Colon (tissue), 2 donors: ENCODE results near the gene STAT2.
"Not testable (repeated sequence)": the region's sequence is repeated elsewhere in the genome, so short reads cannot be mapped to it uniquely, and the experiment has no call there.

Experiments used
- FAIRE-seq: peaks from 2 replicates; lab custom pipeline; 2012; peaks lifted over from hg19 to GRCh38; lab: Jason Lieb, UNC
- donor health status: control.
- donor health status: control.

Gene STAT2

DNA sequence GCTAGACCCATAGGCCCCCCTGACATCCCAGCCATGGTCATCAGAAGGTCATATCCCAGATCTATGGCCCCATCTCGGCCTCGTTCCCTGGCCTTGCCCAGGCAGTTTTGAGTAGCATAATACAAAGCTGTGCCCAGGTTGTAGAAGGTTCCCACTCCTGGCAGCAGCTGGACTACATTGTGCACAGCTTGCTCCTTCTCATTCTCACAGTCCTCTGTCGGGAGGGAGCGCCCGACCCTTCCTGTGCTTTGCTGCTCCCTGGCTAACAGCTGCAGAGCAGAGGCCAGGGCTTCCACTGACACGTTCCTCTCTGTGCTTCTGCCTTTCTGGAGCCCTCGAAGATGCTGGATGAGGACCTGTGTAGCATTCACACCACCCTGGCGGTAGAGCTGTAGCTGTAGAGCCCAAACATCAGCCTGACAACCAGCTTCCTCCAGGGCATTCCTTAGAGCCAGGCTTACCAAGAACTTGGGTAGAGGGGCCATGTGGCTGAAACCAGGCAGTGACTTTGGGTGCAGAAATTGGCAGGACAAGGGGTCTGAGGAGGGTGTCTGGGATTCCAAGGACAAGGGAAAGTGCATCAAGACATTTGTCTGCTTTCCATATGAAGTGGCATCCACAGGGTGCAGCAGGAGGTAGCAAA is 1.7 kb upstream of the STAT2 start:
- FAIRE-seq: no peak

DNA sequence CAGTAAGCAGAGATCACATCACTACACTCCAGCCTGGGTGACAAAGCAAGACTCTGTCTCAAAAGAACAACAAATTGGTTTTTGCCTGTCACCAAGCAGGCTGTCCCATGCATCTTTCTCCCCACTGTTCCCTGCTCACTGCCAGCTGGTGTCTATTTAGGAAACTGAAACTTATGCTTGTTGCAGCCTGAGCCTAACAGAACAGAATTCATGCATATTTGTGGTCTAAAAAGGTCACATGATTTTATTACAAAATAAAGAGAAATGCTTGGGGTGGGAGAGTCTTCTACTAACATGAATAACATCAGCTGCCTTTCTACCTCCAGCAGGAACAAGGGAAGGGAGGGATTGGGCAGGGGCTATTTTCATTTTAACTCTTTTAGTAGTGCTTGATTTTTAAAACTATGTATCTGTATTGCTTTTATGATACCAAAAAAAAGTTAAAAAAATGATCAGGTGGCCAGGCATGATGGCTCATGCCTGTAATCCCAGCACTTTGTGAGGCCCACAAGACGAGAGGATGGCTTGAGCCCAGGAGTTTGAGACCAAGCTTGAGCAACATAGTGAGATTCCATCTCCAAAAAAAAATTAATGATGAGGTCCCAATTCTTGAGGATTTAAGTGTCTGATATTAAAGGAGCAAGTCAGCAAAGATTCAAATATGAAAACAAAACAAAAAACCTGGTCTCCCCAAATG is 923 bp downstream of the STAT2 start:
- no peak for FAIRE-seq

DNA sequence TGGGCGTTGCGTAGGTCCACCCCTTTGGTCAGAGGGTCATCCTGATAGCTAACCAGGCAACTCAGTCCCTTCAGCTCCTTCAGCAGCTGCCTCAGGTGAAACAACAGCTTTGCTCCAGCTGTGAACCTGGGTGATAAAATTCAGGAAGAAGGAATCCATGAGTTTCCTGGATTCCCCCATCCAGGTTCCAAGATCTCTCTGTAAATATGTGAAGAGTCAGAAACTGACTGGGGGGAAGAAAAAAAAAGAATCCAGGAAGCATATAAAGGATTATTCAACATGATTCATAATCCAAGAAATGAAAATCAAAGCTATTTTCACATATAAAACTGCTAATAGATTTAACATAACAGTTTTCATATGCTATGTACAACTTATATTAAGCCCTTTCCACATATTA is 8.6 kb downstream of the STAT2 start:
- FAIRE-seq: no peak

DNA sequence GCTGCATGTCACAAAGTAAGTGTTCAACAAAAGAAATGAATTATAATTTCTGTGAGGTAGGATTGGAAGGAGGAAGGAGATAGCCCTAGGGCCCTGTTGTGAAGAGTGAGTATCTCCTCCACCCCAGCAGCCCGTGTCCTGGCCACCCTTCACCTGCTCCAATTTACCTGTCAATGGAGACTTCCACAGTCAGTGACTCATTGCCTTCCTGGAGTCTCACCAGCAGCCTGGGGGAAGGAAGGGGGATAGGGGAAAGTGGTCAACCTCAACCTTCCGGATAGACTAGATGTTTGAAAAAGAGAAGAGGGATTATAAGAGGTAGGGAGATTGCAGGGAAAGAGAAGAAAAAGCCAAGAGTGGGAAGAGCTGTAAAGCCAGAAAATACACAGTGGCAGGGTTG is 9.2 kb downstream of the STAT2 start:
- FAIRE-seq: no peak

DNA sequence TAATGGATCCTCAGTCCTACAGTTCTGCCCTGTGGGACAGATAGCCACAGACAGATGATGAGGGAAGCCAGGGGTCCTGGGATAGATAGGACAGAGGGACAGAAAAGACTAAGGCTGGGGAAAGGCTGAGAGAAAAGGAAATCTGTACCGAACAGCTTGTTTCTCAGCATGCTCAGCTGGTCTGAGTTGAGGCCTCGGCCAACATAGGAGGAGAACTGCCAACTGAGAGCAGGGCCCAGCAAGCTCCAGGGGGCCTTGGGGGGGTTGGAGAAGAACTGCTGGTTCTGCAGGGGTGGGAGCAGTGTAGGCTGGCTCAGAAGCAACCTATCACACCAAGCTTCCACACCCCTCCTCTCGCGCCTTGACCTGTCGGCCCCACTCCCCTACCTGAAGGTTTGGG is 11.1 kb downstream of the STAT2 start:
- FAIRE-seq: no peak

DNA sequence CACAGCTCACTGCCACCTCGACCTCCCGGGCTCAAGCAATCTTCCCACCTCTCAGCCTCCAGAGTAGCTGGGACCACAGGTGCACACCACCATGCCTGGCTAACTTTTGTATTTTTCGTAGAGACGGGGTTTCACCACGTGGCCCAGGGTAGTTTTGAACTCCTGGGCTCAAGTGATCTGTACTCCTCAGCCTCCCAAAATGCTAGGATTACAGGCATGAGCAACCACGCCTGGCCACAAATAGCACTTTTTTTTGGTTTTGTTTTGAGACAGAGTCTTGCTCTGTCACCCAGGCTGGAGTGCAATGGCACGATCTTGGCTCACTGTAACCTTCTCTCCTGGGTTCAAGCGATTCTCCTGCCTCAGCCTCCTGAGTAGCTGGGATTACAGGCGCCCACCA is 12.7 kb downstream of the STAT2 start:
- not testable (repeated sequence) for FAIRE-seq

DNA sequence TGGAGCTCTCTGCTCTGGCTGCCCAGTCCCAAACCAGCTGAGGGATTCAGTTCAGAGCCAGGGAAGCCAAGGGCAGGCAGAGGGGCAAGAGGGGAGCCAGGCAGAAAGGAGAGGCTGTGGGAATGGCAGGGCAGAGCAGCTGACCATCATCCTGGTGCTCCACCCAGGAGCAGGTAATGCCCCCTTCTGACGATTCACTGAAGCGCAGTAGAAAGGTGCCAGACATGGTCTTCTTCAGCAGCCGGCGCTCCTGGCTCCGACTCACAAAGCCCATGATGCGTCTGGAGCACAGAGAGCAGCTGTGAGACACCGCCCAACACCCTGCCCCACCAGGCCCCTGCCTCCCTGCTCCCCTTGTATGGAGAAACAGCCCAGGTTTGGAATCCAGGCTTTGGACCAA is 13.2 kb downstream of the STAT2 start:
- FAIRE-seq: no peak

DNA sequence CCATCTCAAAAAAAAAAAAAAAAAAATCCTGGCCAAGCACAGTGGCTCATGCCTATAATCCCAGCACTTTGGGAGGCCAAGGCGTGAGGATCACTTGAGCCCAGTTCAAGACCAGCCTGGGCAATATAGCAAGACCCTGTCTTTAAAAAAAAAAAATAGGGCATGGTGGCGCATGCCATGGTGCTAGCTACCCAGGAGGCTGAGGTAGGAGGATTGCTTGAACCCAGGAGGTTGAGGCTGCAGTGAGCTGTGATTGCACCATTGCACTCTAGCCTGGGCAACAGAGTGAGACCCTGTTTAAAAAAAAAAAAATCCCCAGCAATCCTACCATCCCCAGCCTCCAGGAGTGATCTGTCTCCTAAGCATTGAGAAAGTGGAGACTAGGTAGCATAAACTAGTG is 17.6 kb downstream of the STAT2 start:
- not testable (repeated sequence) for FAIRE-seq

DNA sequence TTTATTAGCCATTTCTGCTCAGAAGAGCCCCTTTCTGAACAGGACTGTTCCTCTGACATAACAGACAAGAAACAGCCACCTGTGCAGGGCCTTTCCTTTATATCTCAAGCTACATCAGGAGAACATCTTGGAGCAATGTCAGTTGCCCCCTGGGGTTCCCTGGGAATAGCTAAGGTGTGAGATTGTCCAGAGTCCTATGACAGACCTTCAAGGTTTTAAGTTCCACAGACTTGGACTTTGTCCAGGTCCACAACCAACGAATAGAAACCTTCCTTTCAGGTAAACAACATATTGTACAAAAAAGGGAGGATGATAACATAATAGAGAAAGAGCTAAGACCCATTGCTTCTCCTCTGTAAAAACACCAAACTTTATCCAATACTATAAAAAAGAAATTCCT is 18.3 kb downstream of the STAT2 start:
- no peak for FAIRE-seq

DNA sequence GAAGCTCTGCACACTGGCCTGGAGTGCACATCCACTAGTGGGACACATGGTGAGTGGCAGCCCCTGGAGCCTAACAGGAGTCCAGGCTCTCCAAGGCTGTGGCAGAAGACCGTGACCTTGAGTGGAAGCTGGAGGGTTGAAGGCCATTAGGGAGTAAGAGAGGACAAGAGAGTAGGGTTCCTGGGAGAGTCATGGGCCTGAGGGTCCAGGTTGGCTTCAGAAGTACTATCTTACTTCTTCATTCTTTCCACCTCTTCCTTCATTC is 20.8 kb downstream of the STAT2 start:
- FAIRE-seq: no peak

DNA sequence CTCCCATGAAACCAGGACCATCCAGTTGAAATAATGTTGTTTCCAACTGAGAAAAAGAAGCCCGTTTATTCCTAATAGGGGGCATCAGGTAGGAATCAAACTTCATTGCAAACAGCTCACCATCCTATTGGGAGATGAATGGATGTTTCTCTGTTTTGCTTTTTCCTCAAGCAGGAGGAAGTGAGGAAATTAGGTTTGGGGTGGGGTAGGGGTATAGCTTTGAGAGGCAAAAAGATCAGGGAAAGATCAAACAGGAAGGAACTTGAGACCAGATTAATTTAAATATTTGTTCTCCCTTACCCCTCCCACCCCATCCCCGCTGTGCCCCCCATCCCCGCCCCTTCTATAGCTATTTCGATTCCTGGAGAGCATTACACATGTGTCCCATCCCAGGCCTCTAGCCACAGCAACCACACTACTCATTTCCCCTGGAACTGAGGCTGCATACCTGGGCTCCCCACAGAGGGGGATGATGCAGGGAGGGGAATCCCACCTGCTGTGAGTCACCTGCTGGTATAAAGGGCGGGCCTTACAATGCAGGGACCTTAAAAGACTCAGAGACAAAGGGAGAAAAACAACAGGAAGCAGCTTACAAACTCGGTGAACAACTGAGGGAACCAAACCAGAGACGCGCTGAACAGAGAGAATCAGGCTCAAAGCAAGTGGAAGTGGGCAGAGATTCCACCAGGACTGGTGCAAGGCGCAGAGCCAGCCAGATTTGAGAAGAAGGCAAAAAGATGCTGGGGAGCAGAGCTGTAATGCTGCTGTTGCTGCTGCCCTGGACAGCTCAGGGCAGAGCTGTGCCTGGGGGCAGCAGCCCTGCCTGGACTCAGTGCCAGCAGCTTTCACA is 21.4 kb downstream of the STAT2 start, which contains the start of gene IL23A:
Gene IL23A (plus strand): TSS at position 577 of the 850 bp plus-strand sequence. CDS start 161 bp downstream, at position 738.
- FAIRE-seq: no peak

DNA sequence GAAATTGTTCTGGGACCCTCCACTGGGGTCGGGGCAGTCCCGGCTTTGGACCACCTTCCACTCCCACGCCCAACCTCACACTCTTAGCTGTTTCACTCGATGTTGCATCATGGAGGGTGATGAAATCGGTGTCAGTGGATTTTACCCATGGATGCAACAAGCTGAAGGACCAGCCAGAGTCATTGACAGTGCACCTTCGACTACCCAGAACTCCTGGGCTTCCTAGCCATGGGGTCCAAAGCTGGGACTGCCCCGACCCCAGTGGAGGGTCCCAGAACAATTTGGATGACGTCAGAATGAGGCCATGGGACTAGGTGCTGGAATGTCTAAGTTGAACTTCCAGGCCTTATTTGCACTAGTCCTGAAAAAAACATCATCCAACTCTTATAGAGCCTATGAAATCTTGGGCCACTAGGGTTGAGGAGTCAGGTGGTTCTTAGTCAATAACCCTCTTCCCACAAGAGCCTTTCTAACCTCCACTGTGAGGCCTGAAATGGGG is 22.1 kb downstream of the STAT2 start:
- no peak for FAIRE-seq

DNA sequence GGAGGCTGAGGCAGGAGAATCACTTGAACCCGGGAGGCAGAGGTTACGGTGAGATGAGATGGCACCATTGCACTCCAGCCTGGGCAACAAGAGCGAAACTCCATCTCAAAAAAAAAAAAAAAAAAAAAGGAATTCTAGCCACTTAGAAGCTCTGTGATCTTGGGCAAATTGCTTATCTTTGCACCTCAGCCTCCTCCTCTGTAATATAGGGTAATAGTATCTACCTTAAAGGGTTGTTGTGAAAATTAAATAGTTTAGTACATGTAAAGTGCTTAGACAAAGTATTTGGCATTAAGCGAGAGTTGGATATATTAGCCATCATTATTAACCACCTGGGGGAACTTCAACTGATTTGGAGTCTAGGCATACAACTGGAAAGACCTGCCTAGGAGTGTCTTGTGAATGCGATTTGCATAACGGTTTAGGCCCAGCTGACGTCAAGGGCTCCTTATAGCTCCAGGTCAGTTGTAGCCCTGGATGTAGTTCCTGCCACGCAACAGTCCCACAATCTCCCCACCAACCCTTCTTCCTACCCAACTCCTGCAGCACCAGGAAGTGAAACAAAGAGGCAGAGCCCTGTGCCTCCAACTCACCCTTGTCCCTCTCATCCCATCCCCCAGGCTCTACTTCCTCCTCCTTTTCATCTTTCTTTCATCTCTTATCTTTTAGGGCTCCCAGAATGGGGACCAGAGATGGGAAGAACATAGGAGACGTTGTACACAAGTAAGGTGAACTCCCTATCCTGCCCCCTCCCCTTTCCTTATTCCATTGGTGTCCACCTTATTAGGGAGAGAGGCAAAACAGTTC is 23.3 kb downstream of the STAT2 start:
- no peak for FAIRE-seq

DNA sequence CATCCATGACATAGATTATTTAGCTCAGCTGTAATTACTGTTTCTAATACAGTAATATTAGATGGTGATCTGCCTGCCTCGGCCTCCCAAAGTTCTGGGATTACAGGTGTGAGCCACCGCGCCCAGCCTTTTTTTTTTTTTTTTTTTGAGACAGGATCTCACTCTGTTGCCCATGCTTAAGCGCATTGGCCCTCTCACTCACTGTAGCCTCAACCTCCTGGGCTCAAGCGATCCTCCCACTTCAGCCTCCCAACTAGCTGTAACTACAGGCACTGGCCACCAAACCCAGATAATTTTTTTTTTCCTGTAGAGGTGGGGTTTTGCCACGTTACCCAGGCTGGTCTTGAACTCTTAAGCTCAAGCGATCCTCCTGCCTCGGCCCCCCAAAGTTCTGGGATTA is 24.4 kb downstream of the STAT2 start:
- not testable (repeated sequence) for FAIRE-seq

DNA sequence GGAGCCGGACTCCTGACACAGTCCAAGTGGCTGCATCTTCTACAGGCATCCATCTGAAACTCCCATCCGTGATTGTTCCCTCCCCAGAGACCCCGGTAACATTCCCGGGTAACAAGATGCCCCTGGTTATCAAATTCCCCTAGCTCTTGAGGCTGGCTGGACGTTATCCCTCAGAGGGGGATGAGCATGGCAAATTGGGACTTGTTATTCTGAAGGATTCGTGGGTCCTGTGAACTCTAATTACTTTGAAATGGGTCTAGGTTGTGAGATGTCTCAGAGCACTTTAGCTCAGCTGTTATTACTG is 25.5 kb downstream of the STAT2 start:
- no peak for FAIRE-seq

DNA sequence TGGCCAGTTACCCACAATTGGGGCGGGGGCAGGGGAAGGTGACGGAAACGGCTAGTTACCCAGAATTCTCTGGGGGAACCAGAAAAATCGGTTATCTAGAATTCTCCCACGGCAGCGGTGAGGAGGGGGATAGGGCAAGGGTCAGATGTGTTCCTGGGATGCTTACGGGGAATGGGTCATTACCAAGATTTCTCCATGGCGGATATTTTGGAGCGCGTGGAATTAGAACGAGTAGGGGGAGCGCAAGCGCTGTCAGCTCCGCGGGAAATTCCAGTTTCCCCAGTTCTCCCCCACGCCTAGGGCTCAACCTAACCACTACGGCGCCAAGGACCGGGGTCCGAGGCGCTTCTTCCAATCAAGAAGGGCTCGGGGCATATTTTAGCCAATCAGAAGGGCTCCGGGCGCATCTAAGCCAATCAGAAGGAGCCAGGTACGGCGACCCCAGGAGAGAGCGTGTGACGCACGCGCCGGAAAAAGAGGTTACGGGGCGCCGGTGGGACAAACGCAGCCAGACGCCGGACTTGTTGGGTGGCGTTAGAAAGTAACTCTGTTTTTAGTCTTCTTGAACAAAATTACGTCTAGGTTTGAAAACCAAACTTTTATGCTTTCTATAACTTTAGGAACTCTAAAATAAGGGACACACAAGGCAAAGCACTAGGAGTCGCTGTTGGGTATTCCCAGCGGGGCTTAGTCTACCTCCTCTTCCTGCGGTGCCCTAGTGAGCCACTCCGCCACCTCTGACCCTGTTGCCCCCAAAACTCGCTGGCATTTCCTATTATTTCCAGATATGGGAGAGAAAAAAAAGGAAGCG is 26.0 kb downstream of the STAT2 start, which contains the start of gene PAN2:
Gene PAN2 (minus strand): TSS at position 322 of the 811 bp plus-strand sequence. CDS start 906 bp downstream, outside the sequence.
- FAIRE-seq: no peak

DNA sequence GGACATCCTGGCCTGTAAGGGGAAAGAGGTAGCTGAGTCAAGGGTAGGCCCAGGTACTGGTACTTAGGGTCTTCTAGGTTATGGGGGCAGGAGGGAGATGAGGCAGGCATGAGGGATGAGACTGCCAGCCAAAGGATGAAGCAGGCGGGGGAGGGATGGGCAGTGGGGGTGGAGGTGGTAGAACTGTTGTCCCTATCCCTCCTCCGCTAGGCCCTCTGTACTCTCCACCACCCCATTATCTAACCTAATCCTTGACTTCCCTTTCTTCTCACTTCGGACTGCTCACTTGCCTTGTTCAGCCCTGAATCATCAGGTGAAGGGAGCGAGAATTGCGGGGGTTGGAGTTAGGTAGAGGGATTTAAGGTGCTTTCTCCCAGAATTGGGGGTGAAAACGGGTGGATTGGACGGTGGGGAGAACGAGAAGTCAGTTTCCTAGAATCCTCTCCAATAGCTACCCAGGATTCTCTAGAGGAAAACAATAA is 26.7 kb downstream of the STAT2 start:
- FAIRE-seq: no peak

DNA sequence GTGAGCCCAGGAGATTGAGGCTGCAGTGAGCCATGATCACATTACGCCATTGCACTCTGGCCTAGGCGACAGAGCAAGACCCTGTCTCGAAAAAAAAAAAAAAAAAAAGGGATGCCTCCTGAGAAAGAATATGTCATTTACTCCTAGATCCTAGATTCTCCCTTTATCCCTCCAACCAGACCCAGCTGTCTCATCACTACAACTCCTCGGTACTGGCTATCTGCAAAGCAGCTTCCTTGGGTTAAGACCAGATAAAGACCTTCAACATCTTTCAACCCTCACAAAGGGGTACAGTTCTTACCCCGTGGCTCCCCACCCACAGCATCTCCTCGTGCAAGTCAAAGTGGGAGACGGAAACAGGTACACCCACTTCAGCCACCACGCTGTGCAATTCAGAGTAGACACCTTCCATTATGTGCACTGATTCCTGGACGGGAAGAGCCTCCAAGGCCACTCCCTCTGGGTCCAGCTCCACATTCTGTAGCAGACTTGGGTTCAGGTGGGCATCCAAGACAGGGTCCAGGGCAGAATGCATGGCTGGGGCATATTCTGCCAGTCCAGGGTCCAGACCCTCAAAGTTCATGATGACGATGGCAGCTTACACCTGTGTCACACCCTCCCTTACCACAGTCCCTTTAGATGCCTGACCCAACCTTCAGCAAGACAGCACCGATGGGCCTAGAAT is 27.3 kb downstream of the STAT2 start:
- no peak for FAIRE-seq

DNA sequence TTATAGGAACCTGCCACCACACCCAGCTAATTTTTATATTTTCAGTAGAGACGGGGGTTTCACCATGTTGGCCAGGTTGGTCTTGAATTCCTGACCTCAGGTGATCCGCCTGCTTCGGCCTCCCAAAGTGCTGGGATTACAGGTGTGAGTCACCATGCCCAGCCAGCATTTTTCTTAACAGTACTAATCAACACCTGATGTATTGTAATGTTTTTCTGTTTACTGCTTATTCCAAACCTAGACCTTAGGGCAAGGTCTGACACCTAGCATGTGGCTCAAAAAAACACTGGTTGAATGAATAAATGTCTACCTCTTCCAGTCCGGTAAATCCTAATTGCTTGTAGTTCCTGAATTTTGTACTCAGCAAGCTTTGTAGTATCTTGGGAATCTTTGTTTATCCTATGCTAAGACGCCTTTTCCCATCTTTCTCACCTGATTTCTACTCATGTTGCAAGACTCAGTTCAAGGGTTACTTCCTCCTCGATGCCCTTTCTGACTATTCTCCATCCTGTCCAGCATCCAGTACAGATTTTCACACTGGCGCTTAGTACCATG is 28.9 kb downstream of the STAT2 start:
- no peak for FAIRE-seq

DNA sequence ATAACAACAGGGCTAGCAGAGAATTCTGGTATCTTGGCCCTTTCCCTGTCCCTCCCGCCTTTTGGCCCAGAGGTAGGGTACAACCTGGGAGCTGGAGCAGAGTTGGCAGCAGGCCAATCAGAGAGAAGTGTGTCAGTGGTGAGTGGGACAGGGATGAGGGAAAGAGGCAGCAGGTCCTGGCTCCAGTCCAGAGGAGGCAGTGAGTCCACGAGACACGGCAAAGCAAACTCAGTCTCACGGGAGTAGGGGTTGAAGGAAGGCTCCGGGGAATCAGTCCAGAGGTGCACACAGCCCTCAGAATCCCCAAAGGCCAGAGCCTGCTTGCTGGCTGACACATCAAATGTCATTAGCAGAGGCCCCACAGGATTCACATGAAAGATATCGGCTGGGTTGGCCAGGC is 33.4 kb downstream of the STAT2 start:
- FAIRE-seq: no peak
